Glomerular visceral epithelial cell (primary cell): ENCODE measurements around the gene RAB19.
"Not testable (repeated sequence)": the region's sequence is repeated elsewhere in the genome, so short reads cannot be mapped to it uniquely, and the experiment has no call there.

Experiments
- DNase-seq: peaks from one replicate; pipeline ENCODE4 v3.0.0-alpha.2; 2016; ENCODE audit errors: extremely low spot score

RAB19 gene

DNA sequence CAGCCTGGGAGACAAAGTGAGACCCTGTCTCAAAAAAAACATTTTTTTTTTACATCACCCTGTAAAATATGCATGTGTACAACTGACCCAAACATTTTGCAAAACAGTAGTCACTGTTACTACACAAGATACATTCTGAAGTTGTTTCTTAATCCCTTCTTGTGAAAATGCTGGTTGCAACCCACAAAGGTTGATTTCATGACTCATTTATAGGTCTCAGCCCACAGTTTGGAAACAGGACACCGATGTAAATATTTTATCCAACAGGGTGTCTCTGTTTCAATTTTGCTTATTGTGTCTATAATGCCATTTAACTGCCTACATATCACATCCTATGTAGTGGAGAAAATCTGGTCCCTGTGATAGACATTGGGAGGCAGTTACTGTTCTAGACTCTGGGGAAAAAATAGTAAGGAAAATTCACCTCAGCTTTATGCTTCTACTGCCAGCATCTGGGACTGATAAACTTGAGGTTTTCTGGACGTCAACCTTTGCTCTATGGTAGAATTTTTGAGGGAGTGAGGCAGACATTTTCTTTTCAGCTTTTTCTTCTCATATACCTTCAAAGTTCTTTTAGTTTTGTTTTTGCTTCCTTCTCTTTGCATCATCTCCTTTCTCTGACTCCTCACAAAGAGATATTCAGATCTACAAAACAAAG is 1.6 kb upstream of the RAB19 start:
- DNase-seq = peak; percentile 39

DNA sequence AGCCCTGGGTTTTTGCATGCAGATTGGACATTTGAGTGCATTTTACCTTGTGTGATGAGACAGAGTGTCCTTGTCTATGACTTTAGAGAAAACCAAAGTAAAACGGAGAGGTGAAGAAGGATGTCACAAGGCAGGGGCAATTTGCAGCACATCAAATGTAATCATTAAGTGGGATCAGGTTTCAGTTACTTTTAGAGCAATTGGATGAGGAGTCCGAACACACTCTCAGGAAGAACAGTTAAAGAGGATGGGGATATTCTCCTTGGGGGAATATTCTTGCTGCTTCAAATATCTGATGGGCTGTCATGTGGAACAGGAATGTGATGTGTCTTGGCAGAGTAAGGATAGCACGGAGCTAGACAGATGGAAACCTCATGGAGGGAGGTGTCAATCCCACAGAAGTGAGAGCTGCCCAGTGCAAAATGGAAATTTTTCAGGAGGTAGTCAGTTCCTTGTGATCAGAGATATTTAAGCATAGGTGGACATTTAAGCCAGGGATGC is 757 bp downstream of the RAB19 start:
- peak; percentile 89 for DNase-seq

GRCh38 chr7:140415361-140415760 is 11.5 kb downstream of the RAB19 start:
- no peak for DNase-seq

DNA sequence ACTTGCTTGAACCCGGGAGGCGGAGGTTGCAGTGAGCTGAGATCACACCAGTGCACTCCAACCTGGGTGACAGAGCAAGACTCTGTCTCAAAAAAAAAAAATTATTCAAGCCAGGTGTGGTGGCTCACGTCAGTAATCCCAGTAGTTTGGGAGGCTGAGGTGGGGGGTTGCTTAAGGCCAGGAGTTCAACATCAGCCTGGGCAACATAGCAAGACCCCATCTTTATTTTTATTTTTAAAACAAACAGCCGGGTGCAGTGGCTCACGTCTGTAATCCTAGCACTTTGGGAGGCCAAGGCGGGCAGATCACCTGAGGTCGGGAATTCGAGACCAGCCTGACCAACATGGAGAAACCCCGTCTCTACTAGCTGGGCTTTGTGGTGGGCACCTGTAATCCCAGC is 12.0 kb downstream of the RAB19 start:
- DNase-seq = not testable (repeated sequence)

DNA sequence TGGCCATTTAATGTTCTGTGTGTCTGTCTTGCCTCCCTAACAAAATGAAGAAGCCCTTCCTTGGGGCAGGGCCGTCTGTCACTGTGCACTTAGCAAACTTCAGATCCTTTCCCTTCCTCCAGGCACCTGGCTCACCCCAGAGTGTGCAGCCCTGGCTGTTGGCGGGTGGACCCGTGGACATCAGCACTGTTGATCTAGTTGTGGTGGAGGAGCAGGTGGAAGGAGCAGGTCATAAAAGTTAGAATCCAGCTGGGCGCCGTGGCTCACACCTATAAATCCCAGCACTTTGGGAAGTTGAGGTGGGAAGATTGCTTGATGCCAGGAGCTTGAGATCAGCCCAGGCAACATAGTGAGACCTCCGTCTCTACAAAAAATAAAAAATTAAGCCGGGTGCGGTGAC is 12.7 kb downstream of the RAB19 start:
- no peak for DNase-seq

DNA sequence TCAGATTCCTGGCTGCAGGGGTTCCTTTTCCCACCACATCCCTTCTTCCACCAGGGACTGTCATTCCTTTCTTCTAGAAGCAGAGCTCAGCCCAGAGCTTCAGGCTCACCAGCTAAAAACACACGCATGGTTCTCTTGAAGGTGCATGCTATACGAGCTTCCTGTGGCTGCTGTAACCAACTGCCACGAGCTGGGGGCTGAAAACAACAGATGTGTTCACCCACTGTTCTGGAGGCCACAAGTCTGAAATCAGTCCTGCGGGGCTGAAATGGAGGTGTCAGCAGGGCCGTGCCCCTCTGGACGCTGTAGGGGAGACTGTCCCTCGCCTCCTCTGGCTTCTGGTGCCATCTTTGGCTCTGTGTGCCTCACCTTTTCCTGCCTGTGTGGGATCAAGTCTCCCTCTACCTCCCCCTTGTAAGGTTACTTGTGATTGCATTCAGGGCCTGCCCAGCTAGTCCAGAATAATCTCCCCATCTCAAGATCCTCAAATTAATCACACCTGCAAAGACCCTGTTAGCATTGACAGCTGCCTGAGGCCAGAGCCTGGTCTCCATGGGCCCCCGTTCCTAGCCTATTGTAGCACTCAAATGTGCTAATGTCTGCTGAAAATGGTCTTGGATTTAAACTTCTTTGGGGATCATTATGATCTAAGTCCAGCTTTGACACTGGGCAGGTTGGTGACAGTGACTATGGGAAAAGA is 13.7 kb downstream of the RAB19 start:
- DNase-seq = no peak

DNA sequence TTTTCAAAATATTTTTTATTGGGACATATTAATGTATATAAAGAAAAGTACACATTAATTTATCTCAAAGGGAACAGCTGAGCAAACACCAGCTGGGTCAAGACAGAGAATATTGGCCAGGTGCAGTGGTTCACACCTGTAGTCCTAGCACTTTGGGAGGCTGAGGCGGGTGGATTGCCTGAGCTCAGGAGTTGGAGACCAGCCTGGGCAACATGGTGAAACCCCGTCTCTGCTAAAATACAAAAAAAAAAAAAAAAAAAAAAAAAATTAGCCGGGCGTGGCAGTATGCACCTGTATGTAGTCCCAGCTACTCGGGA is 14.3 kb downstream of the RAB19 start:
- DNase-seq = not testable (repeated sequence)

DNA sequence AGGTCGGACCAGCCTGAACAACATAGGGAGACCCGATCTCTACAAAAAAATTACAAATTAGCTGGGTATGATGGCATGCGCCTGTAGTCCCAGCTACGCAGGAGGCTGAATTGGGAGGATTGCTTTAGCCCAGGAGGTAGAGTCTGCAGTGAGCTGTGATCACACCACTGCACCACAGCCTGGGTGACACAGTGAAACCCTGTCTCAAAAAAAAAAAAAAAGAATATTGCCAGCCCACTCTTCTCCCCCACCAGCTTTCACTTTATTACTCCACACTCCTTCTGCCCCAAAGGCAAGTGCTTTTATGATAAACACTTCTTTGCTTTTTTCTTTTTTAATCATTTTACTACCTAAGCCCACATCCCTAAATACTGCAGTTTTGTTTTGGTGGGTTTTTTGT is 14.8 kb downstream of the RAB19 start:
- DNase-seq = no peak

DNA sequence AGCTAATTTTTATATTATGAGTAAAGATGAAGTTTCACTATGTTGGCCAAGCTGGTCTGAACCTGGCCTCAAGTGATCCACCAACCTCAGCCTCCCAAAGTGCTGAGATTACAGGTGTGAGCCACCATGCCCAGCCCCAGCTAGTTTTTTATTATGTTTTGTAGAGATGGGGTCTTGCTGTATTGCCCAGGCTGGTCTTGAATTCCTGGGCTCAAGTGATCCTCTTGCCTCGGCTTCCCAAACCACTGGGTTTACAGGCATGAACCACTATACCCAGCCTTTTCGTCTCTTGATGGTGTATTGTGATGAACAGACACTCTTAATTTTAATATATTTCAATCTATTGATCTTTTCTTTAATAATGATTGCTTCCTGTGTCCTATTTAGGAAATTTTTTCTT is 17.7 kb downstream of the RAB19 start:
- DNase-seq = no peak

DNA sequence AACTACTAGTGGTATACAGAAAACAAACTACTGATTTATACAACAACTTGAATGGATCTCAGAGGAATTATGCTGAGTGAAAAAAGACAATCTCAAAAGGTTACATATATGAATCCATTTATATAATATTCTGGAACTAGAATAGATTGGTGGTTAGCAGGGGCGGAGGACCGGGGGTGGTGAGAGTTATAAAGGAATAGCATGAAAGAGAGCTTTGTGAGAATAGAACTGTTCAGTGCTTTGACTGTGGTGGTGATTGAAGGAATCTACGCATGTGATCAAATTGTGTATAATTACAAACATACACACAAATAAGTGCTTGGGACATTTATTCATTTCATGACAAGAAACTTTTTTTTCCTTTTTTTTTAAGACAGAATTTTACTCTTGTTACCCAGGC is 19.6 kb downstream of the RAB19 start:
- DNase-seq = no peak

- no peak for DNase-seq
Measured at GRCh38 chr7:140425718-140426117, 21.9 kb downstream of the RAB19 start.

DNA sequence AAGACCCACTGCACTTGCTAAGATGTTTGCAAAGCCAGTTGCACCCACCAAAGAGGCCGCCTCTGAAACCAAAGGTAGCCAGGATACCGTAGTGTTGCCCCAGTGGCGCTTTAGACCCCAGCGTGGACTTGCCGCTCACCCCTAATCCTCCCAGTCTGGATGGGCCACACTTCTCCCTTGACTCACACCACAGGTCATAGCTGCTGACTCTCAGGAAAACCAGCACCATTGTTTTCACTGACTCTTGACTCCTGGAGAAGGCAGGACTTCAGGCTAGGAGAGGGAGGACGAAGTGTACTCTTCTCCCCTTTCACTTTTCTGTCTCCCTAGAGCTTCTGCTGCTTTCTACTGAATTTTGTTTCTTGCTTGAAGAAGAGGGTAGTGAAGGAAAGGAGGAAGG is 22.3 kb downstream of the RAB19 start:
- no peak for DNase-seq

GRCh38 chr7:140433396-140433795 is 29.5 kb downstream of the RAB19 start:
- DNase-seq = no peak

DNA sequence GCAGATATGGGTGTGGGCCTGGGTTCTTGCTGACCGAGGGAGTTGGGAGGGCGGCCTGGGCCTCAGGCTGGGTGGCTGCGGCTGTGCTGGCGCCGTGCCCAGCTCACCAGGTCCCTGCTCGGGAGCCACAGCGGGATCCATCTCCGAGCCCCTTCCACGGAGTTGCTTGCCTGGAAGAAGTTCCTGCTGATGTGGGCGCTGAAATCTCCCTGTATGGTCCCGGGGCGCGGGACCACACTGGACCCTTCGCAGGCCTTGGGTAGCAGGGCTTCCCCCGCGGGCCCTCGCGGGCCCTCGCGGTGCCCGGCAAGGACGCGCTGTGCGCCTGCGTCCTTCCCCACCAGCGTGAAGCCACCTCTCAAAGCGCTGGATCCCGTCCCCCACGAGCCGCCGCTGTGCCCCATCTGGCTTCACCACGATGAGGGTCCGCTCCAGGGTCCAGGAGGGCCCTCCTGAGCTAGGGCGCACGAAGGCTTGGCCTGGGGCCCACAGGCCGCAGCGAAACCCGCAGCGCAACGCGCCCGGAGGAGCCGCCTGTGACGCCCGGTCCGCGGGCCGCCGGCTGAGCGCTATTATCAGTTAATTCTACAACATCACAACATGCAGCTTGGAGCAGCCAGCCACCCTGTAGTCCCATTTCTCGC is 31.5 kb downstream of the RAB19 start:
- no peak for DNase-seq

GRCh38 chr7:140439359-140439758 is 35.5 kb downstream of the RAB19 start:
- DNase-seq = no peak

- no peak for DNase-seq
Measured at GRCh38 chr7:140440593-140440992, 36.7 kb downstream of the RAB19 start.

DNA sequence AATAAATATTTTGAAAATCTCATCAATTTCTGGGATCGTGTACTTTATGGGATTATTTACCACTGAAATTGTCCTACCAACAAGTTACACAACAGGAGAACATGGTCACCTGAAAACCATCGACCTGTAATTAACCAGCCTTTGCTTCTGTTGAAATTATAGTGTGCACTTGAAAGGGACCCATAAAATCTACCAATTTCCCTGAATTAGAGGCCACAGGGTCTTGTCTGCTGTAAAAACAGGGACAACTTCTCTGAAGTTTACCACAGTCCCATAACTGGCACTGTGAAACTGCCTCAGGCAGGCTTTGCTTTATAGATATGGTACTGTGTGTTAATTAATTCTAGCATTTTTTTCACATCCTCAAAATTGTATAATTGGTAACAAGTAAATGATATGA is 37.7 kb downstream of the RAB19 start:
- no peak for DNase-seq

DNA sequence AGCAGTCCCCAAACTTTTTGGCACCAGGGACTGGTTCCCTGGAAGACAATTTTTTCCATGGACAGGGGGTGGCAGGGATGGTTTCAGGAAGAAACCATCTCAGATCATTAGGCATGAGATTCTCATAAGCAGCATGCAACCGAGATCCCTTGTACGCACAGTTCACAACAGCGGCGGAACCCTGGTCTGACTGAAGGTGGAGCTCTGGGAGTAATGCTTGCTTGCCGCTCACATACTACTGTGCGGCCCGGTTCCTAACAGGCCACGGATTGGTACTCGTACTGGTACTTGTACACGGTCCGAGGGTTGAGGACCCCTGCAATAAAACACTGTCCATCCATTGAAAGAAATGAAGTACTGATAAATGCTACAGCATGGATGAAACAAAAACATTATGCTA is 42.6 kb downstream of the RAB19 start:
- no peak for DNase-seq

DNA sequence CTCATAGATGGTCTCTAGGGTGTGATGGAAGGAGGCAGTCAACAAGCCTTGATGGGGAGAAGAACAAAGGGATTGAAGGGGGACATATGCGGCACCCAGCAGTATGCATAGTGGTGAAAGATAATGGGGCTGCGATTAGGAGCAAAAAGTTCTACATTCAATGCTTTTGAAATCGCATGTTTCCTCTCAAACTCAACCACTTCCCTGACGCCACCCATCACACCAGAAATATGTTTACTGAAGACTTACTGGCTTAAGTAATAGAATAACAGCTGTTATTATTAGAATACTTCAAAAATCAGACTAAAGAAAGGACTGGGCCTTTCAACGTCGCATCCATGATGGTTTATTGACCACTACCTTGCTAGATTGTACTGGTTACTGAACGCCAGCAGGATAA is 44.0 kb downstream of the RAB19 start:
- no peak for DNase-seq

GRCh38 chr7:140448781-140449480 is 45.1 kb downstream of the RAB19 start:
- no peak for DNase-seq

GRCh38 chr7:140451716-140452115 is 47.9 kb downstream of the RAB19 start:
- no peak for DNase-seq

DNA sequence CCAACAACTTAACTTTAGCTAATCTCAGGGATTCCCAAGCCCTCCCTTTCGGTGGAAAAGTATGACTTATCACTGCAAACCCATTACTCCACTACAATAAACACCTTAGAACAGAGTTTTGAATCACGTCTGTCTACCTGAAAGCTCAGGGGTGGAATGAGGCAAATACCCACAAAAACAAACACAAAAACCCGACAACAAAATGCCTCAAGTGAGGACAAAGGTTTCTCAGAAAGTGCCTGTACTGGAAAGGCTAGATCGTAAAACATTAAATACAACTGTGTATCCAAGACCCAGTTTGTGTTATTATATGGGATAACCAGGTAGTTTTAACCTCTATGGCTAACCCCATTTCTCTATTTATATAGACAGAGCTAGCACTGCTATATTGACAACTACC is 49.4 kb downstream of the RAB19 start:
- DNase-seq = no peak
